GM19238 (cell line): Measurements from ENCODE around the gene ARHGAP45.

ENCODE experiments used
- DNase-seq: peaks from one replicate; pipeline ENCODE4 v3.0.0; 2011; ENCODE audit warnings: low spot score; ENCODE audit not compliant: insufficient read length

The ARHGAP45 gene

DNA sequence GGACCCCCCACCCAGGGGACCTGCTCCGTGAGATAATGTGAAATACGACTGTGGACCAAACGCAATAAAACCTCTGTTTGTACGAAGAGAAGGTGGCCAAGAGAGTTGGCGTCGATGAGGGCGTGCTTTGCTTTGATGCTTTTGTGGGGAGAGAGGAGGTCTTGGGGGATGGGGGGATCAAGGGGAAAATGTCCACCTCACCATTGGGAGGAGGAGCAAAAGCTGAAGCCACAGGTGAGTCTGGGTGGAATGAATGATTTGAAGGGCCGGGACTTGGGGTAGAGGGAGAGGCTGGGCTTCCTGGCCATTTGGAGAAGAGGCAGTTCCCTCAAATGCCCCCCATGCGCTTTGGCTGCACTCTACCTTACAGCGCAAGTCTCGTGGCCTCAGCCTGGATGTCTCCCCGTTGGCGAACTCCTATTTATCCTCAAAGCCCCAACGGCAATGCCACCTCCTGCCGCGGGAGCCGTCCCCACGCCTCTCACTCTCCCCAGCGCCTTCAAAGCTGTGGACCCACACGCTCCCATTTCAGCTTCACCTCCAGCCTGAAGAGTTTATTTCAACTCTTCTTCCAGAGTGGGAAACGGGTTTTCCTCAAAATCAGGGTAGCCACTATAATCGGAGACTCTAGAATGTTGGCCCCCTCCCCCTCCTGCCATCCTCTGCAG, 27.9 kb upstream of the ARHGAP45 start:
- no peak for DNase-seq

DNA sequence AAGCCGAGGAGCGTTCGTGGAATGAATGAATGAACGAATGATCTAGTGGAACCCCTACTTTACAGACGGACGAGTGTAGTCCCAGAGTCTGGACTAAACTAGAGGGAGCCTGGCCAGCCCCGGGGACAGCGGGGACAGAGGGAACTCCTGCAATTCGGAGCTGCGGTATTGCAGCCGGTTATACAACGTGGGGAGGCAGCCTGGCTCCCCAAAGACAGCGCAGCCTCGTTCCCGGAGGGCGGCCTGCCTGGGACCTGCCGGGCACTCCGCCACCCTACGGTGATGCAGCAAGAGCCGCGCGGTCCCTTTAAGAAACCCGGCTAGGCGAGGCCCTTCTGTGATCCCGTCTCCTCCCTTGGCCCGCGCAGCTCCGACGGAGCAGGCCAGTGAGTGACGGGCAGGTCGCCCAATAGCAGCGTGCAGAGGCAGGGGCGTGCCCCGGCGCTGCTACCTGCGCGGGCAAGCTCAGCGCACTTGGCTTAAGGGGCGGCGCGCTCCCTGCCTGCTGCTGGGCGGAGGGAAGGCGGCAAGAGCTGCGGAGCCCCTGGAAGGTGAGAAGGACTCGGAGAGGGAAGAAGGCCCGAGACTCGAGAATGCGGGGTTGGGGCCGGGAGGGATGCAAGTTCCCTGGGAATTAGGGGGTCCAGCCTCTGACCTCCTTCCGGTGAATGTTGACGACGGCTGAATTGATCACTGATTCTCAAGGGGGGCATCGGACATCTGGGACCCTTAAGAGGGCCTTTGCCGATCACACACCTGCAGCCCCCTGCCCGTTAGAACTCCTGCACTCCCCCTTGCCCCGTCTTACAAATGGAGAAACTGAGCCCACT, 27.1 kb upstream of the ARHGAP45 start, which contains the start of gene ABCA7:
TSS of gene ABCA7 (plus strand) at position 462 of the 830 bp plus-strand sequence. CDS start 1,255 bp downstream, outside the sequence.
- DNase-seq: peak; percentile 93

DNA sequence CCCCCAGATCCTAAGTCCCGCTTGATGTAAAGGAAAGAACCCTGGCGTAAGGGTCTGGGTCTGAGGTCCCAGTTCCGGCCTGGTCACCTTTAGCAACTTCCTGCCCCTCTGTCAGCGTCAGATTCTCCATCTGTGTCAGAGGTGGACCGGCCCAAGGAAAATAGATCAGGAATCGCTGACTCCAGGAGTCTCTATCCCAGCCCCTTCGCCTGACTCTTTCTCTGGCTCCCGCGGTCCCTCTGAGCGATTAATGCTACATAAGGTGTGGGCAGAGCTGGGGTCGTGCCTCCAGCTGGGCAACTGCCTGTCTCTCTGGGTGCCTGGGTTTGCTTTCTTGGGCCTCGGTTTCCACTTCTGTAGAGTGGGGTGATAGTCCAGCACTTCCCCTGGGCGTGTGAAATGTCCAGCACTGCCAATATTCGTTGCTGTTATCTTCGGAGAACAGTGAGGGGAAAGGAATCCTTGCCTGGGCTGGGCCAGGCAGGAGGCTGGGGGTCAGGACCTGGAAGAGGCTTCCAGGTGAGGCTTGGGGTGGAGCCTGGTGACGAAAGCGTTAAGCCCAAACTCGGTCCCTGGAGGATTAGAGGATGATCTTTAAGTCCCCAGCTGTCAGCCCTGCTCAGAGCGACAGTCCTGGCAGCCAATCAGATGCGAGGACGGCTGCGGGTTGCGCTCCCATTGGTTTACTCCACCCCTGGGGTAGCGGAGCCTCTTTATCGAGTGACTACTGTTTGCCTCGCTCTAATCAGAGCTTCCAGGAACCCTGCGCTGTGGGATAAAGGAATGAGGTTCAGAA, 26.3 kb upstream of the ARHGAP45 start:
- DNase-seq: peak; percentile 99

- DNase-seq: no peak
These were observed 25.6 kb upstream of the ARHGAP45 start for GRCh38 chr19:1041272-1041834.

- no peak for DNase-seq
These were observed 24.9 kb upstream of the ARHGAP45 start for GRCh38 chr19:1041835-1042685.

GRCh38 chr19:1042689-1043511, 24.1 kb upstream of the ARHGAP45 start:
- DNase-seq: no peak

DNA sequence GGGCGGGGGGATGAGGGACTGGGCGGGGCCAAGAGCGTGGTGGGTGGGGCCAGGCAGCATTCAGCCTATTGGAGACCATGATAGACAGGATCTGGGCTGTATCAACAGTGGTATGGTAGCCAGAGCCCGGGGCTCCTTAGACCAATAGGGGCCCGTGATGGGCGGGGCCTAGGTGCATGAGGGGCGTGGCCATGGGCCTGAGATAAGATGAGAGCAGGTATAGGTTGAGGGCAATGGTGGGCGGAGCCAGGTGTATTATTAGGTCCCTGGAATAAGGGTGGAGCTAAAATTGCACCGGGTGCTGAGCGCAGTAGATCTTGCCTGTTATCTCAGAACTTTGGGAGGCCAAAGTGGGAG, 21.7 kb upstream of the ARHGAP45 start:
- DNase-seq: peak; percentile 56

GRCh38 chr19:1046117-1046626, 20.8 kb upstream of the ARHGAP45 start:
- no peak for DNase-seq

GRCh38 chr19:1046836-1047695, 19.9 kb upstream of the ARHGAP45 start:
- no peak for DNase-seq

DNA sequence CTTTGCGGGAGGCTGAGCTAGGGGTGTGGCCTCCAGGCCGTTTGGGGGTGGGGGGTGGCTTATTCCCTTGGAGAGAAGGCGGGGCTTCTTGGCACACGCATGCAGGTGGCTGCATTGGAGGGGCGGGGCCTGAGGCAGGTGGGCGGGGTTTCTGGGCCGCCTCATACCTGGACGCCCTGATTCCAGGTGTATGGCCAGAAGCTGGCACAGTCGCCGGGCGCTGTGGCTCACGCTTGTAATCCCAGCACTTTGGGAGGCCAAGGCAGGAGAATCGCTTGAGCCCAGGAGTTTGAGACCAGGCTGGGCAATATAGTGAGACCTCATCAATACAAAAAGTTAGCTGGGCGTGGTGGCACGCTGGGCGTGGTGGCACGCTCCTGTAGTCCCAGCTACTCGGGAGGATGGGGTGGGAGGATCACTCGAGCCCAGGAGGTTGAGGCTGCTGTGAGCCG, 19.2 kb upstream of the ARHGAP45 start:
- no peak for DNase-seq

DNA sequence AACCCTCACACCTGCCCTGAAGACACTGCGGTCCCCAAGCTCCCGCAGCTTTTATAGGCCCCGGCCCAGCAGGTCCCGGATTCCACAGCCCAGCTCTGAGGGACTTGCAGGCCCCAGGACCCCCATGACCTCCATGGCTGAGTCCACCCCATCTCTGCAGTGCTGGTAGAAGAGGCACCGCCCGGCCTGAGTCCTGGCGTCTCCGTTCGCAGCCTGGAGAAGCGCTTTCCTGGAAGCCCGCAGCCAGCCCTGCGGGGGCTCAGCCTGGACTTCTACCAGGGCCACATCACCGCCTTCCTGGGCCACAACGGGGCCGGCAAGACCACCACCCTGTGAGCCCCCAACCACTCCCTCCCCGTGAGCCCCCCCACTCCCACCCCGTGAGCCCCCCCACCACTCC, 17.9 kb upstream of the ARHGAP45 start:
- no peak for DNase-seq

- no peak for DNase-seq
These were observed 17.2 kb upstream of the ARHGAP45 start for GRCh38 chr19:1049800-1050199.

- DNase-seq: no peak
These were observed 15.8 kb upstream of the ARHGAP45 start for GRCh38 chr19:1050989-1051788.

DNA sequence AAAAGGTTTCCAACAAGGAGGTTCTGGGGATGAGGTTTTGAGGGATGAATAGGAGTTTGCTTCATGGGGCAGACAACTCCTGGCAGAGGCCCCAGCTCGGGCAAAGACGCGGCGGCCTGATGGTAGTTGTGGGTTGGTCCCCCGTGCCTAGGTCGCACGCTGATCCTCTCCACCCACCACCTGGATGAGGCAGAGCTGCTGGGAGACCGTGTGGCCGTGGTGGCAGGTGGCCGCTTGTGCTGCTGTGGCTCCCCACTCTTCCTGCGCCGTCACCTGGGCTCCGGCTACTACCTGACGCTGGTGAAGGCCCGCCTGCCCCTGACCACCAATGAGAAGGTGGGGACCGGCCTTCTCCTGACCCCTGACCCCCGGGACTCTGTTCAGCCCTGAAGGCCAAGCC, 15.2 kb upstream of the ARHGAP45 start:
- no peak for DNase-seq

GRCh38 chr19:1052349-1052975, 14.5 kb upstream of the ARHGAP45 start:
- DNase-seq: no peak

DNA sequence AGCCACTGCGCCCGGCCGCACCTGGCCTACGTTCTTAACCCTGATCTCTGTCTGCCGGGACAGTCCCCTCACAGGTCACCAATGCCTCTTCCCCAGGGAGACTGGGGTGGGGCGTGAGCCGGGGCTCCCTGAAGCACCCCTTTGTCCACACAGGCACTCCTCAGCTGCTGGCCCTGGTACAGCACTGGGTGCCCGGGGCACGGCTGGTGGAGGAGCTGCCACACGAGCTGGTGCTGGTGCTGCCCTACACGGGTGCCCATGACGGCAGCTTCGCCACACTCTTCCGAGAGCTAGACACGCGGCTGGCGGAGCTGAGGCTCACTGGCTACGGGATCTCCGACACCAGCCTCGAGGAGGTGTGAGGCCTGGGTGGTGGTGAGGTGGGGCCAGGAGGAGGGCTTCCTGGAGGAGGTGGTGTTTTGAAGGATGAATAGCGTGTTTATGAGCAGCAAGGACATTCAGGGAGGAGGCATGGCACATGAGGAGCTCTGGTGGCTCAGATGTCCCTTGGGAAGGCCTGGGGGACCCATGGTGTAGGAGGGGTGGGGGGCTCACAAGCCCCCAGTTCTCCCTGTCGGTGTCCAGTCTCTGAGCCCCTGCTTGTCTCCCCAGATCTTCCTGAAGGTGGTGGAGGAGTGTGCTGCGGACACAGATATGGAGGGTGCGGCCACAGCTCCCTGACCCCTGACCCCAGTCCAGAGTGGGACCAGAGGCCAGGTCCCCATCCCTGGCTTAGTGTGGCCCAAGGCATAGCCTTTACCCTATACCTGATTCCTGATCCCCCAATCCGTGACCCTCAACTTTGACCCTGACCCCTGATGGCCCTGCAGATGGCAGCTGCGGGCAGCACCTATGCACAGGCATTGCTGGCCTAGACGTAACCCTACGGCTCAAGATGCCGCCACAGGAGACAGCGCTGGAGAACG, 13.5 kb upstream of the ARHGAP45 start:
- DNase-seq: no peak
